Measurements from ENCODE around the gene LACC1.

- TF ChIP-seq CTCF (IDR thresholded peaks at IDR 0.05 in 4 of 5, conservative IDR thresholded peaks at IDR 0.05 in 1 of 5) (no peak), POLR2A (IDR thresholded peaks at IDR 0.05) (no peak)
Measured at GRCh38 chr13:43835701-43836100, 44.0 kb upstream of the LACC1 start.
